Measurements from ENCODE around the gene MRPL34.

Gene MRPL34

DNA sequence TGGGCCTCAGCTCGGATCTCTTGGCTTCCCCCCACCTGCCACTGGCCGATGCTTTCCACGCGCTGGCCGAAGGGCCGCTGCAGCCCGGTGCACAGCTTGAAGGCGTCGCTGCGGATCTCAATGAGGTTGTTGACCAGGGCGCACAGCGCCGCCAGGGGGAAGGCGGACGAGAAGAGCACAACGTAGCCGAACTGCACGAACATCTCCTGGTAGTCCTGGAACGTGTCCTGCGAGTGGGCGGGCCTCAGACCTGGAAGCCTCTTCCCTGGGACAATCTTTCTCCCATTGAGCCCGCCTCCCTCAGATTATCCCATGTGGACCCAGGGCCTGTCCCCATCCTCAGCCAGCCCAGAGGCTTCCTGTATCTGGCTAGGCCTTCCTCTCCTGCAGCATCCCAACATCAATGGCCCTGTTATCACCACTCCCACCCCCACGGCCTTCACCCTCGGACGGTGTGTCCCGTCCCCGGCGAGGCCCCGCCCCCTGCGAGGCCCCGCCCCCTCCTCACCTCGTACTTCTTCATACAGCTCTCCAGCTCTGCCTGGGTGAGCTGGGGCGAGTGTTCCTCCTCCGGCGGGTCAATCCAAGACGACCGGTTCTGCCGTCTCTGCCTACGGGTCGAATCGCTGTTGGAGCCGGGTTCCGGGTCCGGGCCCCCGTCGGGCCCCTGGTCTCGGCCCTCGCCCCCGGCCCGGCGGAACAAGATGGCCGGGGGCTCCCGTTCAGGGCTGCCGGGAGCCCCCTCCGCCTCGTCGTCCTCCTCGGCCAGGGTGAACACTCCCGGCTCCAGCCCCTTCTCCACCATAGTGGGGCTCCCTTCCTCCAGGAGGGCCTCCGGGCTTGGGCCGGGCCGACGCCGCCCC lies 22.2 kb downstream of the MRPL34 start:
- peak in 1 of 3 donors; percentile 56 for DNase-seq (ENCODE audit: low read depth in 2 of 3, low spot score in 1 of 3)

DNA sequence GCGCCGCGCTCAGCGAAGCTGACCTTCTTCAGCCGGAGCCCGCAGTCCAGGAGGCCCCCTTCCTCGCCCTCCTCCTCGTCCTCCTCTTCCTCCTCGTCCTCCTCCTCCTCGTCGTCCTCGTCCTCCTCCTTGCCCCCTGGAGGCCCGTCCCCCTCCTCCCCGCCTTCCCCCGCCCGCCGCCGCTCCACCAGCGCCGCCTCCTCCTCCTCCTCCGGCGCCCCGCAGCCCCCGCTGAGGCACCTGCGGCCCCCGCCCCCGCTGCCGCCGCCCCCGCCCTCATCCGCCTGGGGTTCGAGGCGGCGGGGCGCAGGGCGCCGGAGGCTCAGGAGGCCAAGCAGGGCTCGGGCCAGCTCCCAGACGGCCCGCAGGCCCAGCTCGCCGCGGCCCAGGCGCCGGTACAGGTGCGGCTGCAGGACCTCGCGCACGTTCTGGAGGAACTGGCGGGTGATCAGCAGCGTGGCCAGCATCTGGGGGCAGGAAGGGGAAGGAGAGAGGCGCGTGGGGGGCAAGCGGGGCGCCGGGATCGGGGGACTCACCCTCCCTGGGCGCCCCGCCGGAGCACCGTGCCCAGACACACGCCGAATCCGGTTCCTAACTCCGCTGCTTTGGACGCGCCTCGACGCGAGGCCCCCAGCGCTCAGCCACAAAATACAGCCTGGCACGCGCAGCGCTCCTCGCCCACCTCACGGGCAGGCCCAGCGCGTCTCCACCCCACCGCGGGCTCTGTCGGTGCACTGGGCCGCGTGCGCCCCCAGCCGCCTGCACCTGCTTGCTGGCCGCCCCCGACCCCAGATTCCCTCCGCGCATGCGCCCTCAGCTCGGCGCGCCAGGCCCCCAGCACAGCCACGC lies 23.1 kb downstream of the MRPL34 start:
- DNase-seq (ENCODE audit: low read depth in 2 of 3, low spot score in 1 of 3), result no peak

DNA sequence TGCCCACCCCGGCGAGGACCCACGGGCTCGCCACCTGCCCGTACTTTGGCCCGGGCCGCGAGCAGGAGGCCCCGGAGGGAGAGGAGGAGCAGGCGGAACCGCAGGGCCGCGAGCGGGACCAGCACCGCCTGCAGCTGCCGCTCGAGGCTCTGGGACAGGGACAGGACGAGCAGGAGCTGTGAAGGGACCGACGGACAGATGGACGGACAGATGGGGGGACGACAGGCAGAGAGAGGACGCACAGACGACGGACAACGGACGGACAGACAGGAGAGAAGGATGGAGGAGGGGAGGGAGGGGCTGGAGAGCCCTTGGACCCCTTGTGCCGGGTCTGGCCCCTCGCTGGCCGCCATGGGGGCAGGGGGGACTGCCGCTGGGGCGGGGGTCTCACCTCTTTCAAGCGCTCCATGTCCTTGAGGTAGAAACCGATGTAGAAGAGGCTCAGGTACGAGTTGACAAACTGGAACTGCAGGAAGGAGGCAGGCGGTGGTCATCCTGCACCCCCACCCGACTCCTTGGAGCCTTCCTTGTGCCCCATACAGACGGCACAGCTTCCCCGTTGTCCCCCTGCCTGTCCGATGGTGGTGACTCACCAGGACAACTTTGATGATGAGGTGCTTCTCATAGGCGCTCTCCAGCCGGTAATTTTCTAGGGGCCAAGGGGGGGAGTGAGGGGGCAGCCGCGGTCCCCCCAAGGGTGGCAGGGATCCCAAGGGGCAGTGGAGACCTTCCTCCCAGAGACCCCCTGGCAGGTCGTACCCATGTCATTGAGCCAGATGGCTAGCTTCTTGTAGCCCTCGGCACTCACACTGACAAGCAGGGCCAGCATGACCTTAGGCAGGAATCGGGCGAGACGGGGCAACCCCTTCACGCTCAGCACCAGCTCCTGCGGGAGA lies 23.9 kb downstream of the MRPL34 start:
- no peak for DNase-seq (ENCODE audit: low read depth in 2 of 3, low spot score in 1 of 3)

DNA sequence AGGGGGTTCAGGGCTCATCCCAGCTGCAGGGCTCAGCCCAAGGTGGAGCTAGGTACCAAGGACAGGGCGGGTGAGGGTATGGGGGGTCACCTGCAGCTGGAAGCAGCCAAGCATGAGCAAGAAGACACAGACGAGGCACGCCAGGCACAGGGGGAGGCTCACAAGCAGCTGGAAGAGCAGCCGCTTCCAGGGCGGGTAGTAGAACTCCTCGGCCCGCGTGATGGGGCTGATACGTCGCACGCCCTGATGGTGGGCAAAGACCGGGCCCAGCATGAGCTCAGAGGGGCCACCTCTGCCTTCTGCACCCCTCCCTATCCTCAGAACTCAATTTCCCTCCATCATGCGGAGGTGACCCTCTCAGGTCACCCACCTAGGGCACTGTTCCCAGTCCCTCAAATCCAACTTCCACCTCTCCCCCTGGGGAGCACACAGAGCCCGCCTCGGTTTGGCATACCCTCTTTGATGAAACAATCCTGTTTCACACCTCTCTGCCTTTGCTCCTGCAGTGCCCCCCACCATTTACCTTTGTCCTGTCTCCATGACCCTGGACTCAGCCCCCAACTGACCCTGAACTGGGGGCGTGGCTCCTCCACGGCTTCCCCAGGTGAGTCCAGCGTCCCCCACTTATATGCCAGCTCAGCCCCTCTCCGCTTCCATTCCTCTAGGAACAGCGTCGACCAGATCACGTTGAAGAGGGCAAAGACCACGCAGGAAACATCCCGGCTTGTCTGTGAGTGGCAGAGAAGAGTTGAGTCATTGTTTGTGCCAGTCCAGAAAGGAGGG lies 24.8 kb downstream of the MRPL34 start:
- DNase-seq (ENCODE audit: low read depth in 2 of 3, low spot score in 1 of 3), result no peak

DNA sequence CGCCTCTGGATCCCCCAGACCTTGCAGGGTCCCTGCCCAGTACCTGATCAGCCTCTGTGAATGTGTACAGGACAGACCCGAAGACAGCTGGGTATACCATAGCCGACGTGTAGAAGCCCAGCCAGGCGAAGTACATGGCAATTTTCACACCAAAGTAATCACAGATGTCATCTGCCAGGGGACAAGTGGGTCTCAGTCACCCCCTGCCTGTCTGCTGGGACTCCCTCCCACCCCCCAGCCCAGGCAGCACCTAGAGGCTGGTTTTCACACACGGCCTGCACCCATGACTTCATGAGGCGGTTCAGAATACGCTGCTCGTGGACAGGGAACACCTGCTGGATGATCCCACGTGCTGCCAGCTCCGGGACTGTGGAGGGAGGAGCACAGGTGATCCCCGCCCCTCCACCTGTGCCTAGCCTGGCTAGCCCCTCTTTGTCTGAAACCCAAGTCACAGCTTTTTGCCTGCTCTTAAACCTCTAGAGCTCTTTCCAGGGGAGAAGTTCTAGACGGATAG lies 25.4 kb downstream of the MRPL34 start:
- no peak for DNase-seq (ENCODE audit: low read depth in 2 of 3, low spot score in 1 of 3)

DNA sequence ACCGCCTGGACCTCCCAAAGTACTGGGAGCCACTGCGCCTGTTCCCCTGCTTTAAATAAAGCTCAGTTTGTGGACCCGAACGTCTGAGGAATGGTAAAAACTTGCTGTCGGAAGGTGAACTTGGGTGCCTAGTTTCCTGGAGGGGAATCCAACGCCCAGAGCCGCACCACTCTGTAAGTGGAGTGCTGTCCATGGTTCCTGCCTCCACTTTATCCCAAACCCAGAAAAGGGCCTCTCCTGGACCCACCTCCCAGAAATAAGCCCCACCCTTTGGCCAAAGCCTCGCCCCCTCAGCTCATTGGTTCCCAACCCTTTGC lies 26.6 kb downstream of the MRPL34 start:
- DNase-seq (ENCODE audit: low read depth in 2 of 3, low spot score in 1 of 3), result no peak

DNA sequence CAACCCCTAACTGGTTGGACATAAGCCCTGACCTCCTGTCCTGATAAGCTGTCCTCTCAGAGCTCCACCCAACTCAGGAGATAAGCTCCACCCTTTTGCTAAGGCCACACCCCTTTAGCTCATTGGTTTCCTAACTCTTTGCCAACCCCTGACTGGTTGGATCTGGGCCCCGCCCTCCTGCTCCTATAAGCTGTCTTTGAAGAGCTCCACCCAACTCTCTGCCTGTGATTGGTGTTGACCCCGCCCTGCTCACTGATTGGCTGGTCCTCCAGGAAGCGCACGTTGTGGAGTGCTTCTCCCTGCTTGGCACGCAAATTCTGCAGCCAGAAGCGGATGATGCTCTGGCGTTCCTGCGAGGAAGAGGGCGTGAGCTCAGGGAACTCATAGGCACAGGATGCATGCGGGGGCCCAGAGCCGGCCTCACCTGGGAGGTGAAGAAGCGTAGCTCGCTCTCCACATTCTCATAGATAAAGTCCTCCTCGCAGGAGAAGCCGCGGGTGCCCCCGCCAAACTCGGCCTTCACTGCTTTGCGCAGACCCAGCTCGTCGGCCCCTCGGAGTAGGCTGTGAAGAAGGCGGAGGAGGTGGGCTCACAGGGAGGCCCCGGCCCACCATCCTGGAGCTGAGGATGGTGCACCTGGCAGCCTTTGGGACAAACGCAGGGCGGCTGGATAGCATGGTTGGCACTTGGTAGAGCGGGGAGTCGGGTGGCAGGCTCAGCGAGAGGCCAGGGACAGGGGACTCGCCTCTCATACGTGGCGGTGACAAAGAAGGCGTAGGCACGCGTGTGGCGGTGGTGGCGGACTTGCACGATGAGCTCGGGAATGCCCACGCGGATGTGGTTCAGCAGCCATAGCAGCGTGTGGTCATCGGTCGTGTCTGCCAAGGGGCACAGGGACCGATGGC lies 27.3 kb downstream of the MRPL34 start:
- DNase-seq (ENCODE audit: low read depth in 2 of 3, low spot score in 1 of 3), result peak in 2 of 3 donors; percentile 45 to 46

DNA sequence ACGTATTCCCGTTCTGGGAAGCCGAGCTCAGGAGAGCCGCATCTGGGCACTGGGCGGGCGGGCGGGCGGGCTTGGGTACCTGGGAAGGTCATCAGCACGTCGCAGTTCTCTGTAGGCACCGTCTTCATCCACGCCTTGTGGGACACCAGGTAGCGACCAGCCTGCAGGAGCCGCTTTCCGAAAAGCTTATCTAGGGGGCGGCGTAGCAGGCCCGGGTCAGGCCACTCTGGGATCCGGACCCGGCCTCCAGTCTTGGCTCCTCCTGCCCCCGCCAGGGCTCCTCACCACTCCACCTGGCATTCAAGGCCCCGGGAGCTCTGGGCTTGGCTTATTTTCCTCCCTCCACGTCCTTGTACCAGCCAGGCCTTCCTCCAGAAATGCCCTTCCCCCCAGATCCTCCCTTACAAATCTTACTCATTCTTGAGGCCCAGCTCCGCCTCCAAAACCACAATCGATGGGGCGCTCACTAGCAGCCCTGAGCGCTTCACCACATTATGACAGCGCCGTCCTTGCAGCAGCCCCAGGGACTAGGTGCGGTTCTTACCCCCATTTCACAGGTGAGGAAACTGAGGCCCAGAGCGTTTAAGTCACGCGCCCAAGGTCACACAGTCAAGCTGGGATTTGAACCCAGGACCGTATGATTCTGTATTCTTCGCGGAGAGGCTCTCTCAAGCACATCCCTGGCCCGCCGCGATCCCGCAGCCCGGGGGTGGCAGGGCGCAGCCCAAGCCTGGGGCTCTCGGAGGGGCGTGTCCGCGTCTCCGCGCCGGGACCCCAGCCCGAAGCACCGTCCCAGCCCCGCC lies 28.1 kb downstream of the MRPL34 start:
- DNase-seq (ENCODE audit: low read depth in 2 of 3, low spot score in 1 of 3), result peak; percentile 66 to 71 (median 67)

DNA sequence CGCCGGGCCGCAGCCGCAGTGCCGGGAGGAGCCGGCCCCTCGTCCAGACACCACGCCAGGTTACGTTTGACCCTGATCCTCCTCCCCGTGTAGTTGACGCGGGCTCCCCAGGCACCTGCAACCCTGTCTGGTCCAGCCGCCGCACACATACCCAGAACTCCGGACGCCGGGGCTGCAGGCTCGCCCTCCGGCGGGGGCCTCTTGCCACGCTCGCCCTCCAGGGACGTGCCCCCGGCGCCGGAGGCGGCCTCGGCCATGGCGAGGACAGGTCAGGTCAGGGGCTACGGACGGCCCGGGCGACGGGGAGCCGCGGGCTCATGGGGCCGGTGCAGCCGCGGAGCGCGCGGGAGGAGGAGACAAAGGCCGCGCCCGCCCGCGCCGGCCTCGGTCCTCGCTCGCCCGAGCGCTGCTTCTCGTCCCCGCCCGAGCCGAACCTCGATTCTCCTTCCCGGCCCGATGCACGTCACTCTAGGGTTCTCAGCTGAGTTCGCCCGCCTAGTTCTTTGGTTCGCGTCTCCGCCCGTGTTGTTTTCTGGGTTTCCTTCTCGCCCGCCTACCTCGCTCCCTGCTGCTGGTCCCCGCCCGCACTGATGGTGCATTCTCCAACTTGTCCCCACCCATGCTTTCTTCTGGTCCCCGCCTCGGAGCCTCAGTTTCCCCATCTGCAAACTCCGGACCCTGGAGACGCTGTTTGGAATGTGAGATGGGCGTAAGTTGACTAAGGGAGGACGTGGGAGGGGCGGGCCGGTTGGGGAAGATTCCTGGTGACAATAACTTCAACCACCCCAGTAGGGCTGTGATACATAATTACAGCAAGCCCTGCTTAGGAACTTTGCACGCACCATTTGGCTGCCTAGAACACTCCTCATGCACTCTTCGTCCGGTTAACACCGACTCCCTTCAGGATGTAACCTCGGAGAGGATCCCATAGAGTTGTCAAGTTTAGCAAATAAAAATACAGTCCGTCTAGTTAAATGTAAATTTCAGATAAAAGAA lies 29.0 kb downstream of the MRPL34 start, which contains the start of gene ANO8:
TSS of gene ANO8 (minus strand) at position 442 of the 996 bp plus-strand sequence. CDS start at position 257, 185 bp downstream.
- DNase-seq (ENCODE audit: low read depth in 2 of 3, low spot score in 1 of 3), result peak; percentile 93 to 99 (median 96)

DNA sequence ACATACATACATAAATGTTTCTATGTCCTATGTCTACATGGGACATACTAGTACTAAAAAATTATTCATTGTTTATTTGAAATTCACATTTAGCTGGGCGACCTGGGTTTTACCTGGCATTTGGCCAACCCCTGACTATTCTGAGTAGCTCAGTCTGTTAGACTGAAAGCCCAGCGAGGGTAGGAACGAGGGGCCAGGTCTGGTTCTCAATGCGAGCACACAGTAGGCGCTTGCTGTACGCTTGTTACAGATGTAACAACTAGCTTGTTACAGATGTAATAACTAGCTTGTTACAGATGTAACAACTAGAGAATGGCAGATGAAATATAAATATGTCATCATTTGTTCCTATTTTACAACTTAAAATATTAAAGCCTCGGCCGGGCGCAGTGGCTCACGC lies 29.9 kb downstream of the MRPL34 start:
- no peak for DNase-seq (ENCODE audit: low read depth in 2 of 3, low spot score in 1 of 3)

DNA sequence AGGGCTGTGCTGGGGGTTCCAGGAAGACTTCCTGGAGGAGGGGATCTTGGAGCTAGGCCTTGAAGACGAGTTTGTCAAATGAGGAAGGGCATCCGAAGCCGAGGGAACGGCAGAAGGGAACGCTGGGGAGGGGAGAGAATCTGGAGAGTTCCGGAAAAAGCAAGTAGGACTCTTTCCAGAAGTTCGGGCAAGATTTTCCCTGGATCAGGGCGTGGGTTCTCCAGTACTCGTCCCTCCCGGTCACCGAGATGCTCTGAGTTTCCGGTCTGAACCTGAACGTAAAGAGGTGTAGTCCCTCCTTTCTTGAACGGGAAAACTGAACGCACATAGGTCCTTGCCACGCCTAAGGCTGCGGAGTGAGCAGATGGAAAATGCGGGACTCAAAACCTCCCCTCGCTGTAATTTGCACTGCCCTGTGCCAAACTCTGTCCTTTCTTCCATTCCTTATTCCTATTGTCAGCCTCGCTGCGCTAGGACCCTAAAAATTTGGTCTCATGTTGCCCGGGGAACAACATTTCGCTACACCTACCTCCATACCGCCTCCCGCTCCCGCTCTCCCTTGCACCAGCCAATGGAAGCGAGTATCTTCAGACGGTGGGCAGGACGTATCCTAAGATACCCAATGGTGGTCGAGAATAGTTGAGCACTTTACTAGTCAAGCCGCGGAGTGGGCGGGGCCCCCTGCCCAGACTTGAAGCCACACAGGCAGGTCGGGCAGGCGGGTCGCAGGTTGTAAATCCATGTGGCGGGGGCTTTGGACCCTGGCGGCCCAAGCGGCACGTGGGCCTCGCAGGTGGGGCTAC lies 31.4 kb downstream of the MRPL34 start, which contains the start of gene GTPBP3:
TSS of gene GTPBP3 (plus strand) at position 682 of the 803 bp plus-strand sequence. CDS start at position 741, 59 bp downstream.
- peak; percentile 94 to 96 (median 94) for DNase-seq (ENCODE audit: low read depth in 2 of 3, low spot score in 1 of 3)

DNA sequence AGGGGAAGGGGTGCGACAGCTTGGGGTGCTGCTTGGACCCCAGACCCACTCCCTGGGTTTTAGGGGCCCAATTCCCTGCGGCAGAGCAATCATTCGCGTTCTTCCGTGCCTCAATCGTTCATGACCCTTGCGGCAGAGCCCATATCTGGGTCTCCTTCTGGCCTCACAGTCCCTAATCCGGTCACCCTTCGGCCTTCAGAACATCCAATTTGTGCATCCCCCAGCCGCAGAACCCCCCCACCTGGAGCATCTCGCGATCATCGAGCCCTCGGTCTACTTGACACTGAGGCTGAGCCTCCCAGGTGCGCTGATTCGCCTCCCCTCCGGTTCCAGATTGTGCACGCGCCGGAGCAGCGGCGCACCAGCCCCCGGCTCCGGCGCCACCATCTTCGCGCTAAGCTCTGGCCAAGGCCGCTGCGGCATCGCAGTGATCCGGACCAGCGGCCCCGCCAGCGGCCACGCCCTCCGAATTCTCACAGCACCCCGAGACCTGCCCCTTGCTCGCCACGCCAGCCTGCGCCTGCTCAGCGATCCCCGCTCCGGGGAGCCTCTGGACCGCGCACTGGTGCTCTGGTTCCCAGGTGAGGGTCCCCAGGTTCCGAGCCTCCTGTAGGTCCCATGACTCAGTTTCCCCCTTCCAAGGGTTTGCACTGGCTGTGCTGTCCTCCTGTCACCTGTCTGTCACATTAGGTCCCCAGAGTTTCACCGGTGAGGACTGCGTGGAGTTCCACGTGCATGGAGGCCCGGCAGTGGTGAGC lies 32.2 kb downstream of the MRPL34 start:
- peak in 1 of 3 donors; percentile 19 for DNase-seq (ENCODE audit: low read depth in 2 of 3, low spot score in 1 of 3)

DNA sequence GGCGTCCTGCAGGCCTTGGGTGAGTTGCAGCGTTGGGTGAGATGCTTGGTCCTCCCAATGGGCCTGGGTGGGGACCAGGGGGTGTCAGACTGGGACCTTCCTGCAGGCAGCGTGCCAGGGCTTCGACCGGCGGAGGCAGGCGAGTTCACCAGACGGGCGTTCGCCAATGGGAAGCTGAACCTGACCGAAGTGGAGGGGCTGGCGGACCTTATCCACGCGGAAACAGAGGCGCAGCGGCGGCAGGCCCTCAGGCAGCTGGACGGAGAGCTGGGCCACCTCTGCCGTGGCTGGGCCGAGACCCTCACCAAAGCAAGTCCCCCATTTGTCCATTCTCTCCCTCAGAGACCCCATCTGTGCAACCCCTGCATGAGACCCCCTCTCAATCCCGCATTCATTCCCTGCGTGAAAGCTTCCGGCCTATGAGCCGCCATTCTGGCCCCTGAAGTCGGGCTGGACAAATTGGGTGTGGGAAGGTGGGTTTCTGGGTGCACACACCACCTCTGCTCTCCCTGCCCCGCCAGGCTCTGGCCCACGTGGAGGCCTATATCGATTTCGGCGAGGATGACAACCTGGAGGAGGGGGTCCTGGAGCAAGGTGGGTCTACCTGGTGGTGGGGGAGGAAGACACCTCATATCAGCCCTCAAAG lies 32.9 kb downstream of the MRPL34 start:
- no peak for DNase-seq (ENCODE audit: low read depth in 2 of 3, low spot score in 1 of 3)

DNA sequence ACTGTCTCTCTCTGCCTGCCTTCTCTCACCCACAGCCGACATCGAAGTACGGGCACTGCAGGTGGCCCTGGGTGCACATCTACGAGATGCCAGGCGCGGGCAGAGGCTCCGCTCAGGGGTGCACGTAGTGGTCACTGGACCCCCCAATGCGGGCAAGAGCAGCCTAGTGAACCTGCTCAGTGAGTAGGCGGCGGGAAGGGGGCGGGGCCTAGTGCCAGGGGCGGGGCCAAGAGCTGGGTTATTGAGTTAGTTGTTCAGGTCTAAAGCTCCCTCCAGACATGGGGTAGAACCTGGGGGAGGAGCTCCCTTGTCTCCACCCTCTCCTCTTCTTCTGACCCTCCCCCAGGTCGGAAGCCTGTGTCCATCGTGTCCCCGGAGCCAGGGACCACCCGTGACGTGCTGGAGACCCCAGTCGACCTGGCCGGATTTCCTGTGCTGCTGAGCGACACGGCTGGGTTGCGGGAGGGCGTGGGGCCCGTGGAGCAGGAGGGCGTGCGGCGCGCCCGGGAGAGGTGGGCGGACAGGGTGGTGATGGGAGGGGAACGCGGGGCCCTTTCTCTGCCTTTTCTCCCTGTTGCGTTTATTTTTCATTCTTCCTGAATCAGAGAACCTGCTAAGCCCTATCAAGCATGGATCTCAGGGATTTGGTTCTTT lies 33.5 kb downstream of the MRPL34 start:
- peak in 2 of 3 donors; percentile 53 to 57 for DNase-seq (ENCODE audit: low read depth in 2 of 3, low spot score in 1 of 3)

All from stimulated activated CD4-positive, alpha-beta T cell treated with anti-CD3 and anti-CD28 coated beads, Interleukin-12 subunit alpha, Interleukin-12 subunit beta, amount 100 ng/mL, for 48 hours (primary cell).